K562 (cell line): ENCODE measurements around the gene UBE2R2.

Experiments
- CBFB ChIP-seq: sonication (generic); formaldehyde crosslinking; IDR thresholded peaks from 2 replicates; pipeline ENCODE4 v1.4.0; 2020; ENCODE audit warnings: mild to moderate bottlenecking, missing genetic modification reagents
- MCM7 ChIP-seq, 2 experiments: fragments of 450-650 bp; IDR thresholded peaks; 2 replicates each; pipeline ENCODE4 v1.6.1; 2016 to 2018
- POLR2AphosphoS2 ChIP-seq: IDR thresholded peaks from 2 replicates; pipeline ENCODE4 v1.6.1; 2012; ENCODE audit warnings: low read length, improper control_type of control experiment

GRCh38 chr9:33856247-33856646, 39.3 kb downstream of the UBE2R2 start:
- TF ChIP-seq MCM7 (IDR thresholded peaks at IDR 0.05) (no peak), POLR2AphosphoS2 (no peak), CBFB (CRISPR knock-in tag) (no peak)
